Smooth muscle cell (in vitro differentiated cells): ENCODE results near the gene CEP170B. TPM values are rescaled to one million over a fixed set of nuclear protein-coding genes. Genes with fewer than 3 reads are reported as not detected.
A peak's percentile ranks its signal among the peaks of the same experiment; 100 is the strongest.

Experiments
- DNase-seq: peaks from one replicate; lab custom pipeline; 2025; ENCODE audit not compliant: unreplicated experiment; lab: John Stamatoyannopoulos, UW
- H2AFZ ChIP-seq: fragments of 200-600 bp; sonication (generic); 2 replicates; pipeline ENCODE4 v1.6.0; 2016; ENCODE audit warnings: antibody characterized with exemption, low read depth, mild to moderate bottlenecking
- H3F3A ChIP-seq: fragments of 200-600 bp; sonication (generic); 2 replicates; pipeline ENCODE4 v1.6.0; 2017; ENCODE audit warnings: antibody characterized with exemption, low read depth
- H3K27ac ChIP-seq: fragments of 200-600 bp; sonication (generic); 2 replicates; pipeline ENCODE4 v1.5.1; 2016; ENCODE audit warnings: low read depth, mild to moderate bottlenecking
- H3K27me3 ChIP-seq: fragments of 200-600 bp; sonication (generic); 2 replicates; pipeline ENCODE4 v1.6.1; 2016; ENCODE audit warnings: low read depth, mild to moderate bottlenecking
- H3K36me3 ChIP-seq: fragments of 200-600 bp; sonication (generic); 2 replicates; pipeline ENCODE4 v1.5.1; 2016; ENCODE audit warnings: low read depth
- H3K4me1 ChIP-seq: fragments of 200-600 bp; sonication (generic); 2 replicates; pipeline ENCODE4 v1.5.1; 2016; ENCODE audit warnings: low read depth
- H3K4me2 ChIP-seq: fragments of 200-600 bp; sonication (generic); 2 replicates; pipeline ENCODE4 v1.6.0; 2016; ENCODE audit warnings: mild to moderate bottlenecking
- H3K4me3 ChIP-seq: fragments of 200-600 bp; sonication (generic); 2 replicates; pipeline ENCODE4 v1.5.1; 2016; ENCODE audit warnings: mild to moderate bottlenecking
- H3K79me2 ChIP-seq: fragments of 200-600 bp; sonication (generic); 2 replicates; pipeline ENCODE4 v1.6.0; 2016; ENCODE audit warnings: low read depth, mild to moderate bottlenecking
- H3K9ac ChIP-seq: fragments of 200-600 bp; sonication (generic); 2 replicates; pipeline ENCODE4 v1.6.0; 2016; ENCODE audit warnings: low read depth
- H3K9me3 ChIP-seq: fragments of 200-600 bp; sonication (generic); replicated peaks from 2 replicates; pipeline ENCODE4 v1.5.1; 2016; ENCODE audit warnings: low read depth
- H4K20me1 ChIP-seq: fragments of 200-600 bp; sonication (generic); 2 replicates; pipeline ENCODE4 v1.6.0; 2016; ENCODE audit warnings: low read depth
- WGBS: methylation state at CpG from one replicate; pipeline ENCODE4 v1.1.7; 2016; ENCODE audit warnings: low lambda C conversion rate; 5-methylcytosine and 5-hydroxymethylcytosine counted together
- polyA plus RNA-seq: library from polyadenylated mRNA; unstranded; fragments of >200 nt; fragmentation: Nextera tagmentation; extraction: Ambion mirVana; gene quantifications from 2 replicates; pipeline ENCODE4 v1.2.1, GENCODE V29; 2016
- total RNA-seq: library from RNA; depleted of rRNA; stranded (reverse); fragments of >200 nt; gene quantifications from 2 replicates; pipeline ENCODE4 v1.2.3, GENCODE V29; 2014
- TF ChIP-seq, protein P1 (sequence below): fragments of 200-600 bp; sonication (generic); IDR thresholded peaks from 2 replicates; pipeline ENCODE4 v1.5.1; 2017; ENCODE audit warnings: borderline replicate concordance, mild to moderate bottlenecking, antibody characterized with exemption; ENCODE audit not compliant: insufficient read depth, poor library complexity, severe bottlenecking

Gene CEP170B
- total and polyA plus RNA-seq, 2 experiments from 2014 or later = 5.9 to 9.8 TPM

- no peak overlapping the region for H3K9ac ChIP-seq
- 95% methylated on average over 6 of the region's 6 CpGs for WGBS
- H4K20me1 ChIP-seq = peaks cover 73% of the 10 kb centered on the region
Measured at GRCh38 chr14:104867371-104868059, 2.4 kb downstream of the CEP170B start.

DNA sequence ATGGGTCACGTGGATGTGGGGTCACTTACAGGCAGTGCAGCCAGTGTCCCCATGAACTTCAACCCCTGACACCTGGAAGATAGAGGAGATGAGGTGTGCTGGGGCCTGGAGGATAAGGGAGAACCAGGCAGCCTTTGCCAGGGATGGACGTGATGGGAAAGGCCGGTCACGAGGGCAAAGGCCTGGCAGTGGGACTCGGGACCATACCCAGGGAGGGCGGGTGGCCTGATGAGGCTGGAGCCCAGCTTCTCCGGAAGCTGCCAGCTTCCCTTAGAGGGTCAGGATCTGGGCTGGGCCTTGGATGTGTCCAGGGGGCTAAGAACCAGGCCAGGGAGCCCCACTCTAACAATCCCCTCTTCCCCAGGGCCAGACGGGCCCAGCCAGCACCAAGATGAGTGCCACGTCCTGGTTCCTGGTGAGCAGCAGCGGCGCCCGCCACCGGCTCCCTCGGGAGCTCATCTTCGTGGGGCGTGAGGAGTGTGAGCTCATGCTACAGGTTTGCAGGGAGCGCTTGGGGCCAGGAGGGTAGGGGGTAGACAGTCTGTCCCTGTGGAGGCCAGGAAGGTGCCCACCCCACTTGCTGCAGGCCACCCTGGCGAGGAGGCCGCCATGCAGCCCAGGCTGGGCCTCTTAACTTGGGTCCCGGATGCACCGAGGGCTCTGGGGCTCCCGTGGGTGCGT, 3.1 kb downstream of the CEP170B start:
- Histone ChIP-seq H3K79me2 (peaks cover 40% of the 10 kb centered on the region), H3F3A (no peaks in the 10 kb centered on the region), H3K4me3 (no peak overlapping the region), H2AFZ (no peak overlapping the region), H4K20me1 (peaks cover 74% of the 10 kb centered on the region), H3K4me1 (peaks cover 18% of the 10 kb centered on the region), H3K27ac (no peak overlapping the region), H3K36me3 (no peaks in the 10 kb centered on the region), H3K9me3 (no peaks in the 10 kb centered on the region), H3K4me2 (no peak overlapping the region), H3K27me3 (peaks cover 7% of the 10 kb centered on the region), H3K9ac (no peak overlapping the region)
- 92% methylated on average over 23 of the region's 23 CpGs for WGBS
- TF ChIP-seq, protein P1, sequence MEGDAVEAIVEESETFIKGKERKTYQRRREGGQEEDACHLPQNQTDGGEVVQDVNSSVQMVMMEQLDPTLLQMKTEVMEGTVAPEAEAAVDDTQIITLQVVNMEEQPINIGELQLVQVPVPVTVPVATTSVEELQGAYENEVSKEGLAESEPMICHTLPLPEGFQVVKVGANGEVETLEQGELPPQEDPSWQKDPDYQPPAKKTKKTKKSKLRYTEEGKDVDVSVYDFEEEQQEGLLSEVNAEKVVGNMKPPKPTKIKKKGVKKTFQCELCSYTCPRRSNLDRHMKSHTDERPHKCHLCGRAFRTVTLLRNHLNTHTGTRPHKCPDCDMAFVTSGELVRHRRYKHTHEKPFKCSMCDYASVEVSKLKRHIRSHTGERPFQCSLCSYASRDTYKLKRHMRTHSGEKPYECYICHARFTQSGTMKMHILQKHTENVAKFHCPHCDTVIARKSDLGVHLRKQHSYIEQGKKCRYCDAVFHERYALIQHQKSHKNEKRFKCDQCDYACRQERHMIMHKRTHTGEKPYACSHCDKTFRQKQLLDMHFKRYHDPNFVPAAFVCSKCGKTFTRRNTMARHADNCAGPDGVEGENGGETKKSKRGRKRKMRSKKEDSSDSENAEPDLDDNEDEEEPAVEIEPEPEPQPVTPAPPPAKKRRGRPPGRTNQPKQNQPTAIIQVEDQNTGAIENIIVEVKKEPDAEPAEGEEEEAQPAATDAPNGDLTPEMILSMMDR = no peak
- no peak for DNase-seq

More at GRCh38 chr14:104867371-104868059, 2.4 kb downstream of the CEP170B start:
- H3K4me1 ChIP-seq = peaks cover 18% of the 10 kb centered on the region
- peak overlapping the region; percentile 100 for H3K4me2 ChIP-seq
- H3K79me2 ChIP-seq = peaks cover 34% of the 10 kb centered on the region
- no peaks in the 10 kb centered on the region for H3K36me3 ChIP-seq
- no peak for DNase-seq
- H3K4me3 ChIP-seq = no peak overlapping the region
- H3K9me3 ChIP-seq = no peaks in the 10 kb centered on the region
- TF ChIP-seq, protein P1 = no peak
- H3K27me3 ChIP-seq = peaks cover 7% of the 10 kb centered on the region
- no peak overlapping the region for H2AFZ ChIP-seq
- H3K27ac ChIP-seq = no peak overlapping the region
- H3F3A ChIP-seq = no peaks in the 10 kb centered on the region

- Histone ChIP-seq H4K20me1 (peaks cover 79% of the 10 kb centered on the region), H2AFZ (no peak overlapping the region), H3K4me3 (no peak overlapping the region), H3K9ac (no peak overlapping the region), H3K4me1 (peaks cover 18% of the 10 kb centered on the region), H3K27ac (no peak overlapping the region), H3K36me3 (no peaks in the 10 kb centered on the region), H3F3A (no peaks in the 10 kb centered on the region), H3K9me3 (no peaks in the 10 kb centered on the region), H3K27me3 (peaks cover 7% of the 10 kb centered on the region), H3K79me2 (peaks cover 45% of the 10 kb centered on the region), H3K4me2 (no peak overlapping the region)
- WGBS = 94% methylated on average over 21 of the region's 22 CpGs
- TF ChIP-seq, protein P1 = no peak
- no peak for DNase-seq
Measured at GRCh38 chr14:104868811-104869572, 3.9 kb downstream of the CEP170B start.
